CD4-positive, CD25-positive, alpha-beta regulatory T cell (primary cell): Measurements from ENCODE around the gene ALX1. TPM values are rescaled to one million over a fixed set of nuclear protein-coding genes. Genes with fewer than 3 reads are reported as not detected.

Source experiments
- ATAC-seq, 2 donors: fragments of 150-1000 bp; cut with Tn5 transposase; one replicate each; pipeline ENCODE4 v1.10.0; 2021; ENCODE audit warnings: low read depth in 2 of 2, moderate number of reproducible peaks in 2 of 2, moderate library complexity in 1 of 2
- DNase-seq, 3 donors: peaks; one replicate each; pipeline versions ENCODE4 v3.0.0 to v3.0.0-alpha.2; 2012 to 2022; ENCODE audit warnings: mixed read lengths in 1 of 3
- H3K27ac ChIP-seq: one replicate; pipeline ENCODE4 v1.7.0; 2013; ENCODE audit warnings: mild to moderate bottlenecking, low read length; ENCODE audit not compliant: insufficient read depth, poor library complexity, severe bottlenecking
- H3K27me3 ChIP-seq: one replicate; pipeline ENCODE4 v1.7.0; 2013; ENCODE audit warnings: low read length; ENCODE audit not compliant: control insufficient read depth, insufficient read depth
- H3K36me3 ChIP-seq: one replicate; pipeline ENCODE4 v1.7.0; 2013; ENCODE audit warnings: mild to moderate bottlenecking, low read length, moderate library complexity; ENCODE audit not compliant: control insufficient read depth, insufficient read depth
- H3K4me1 ChIP-seq: 2 replicates; pipeline ENCODE4 v1.7.0; 2013; ENCODE audit warnings: mild to moderate bottlenecking, low read length; ENCODE audit not compliant: insufficient read depth, control insufficient read depth, poor library complexity, severe bottlenecking
- H3K4me3 ChIP-seq: one replicate; pipeline ENCODE4 v1.7.0; 2013; ENCODE audit warnings: low read depth, mild to moderate bottlenecking, low read length, moderate library complexity
- H3K9me3 ChIP-seq, 2 experiments: 1 replicate in 1 of 2; 2 replicates in 1 of 2; pipeline ENCODE4 v1.7.0; 2013; ENCODE audit warnings: low read length in 2 of 2, mild to moderate bottlenecking in 1 of 2, moderate library complexity in 1 of 2; ENCODE audit not compliant: control insufficient read depth in 2 of 2
- H3K27ac Mint-ChIP-seq, 3 donors: one replicate each; pipeline ENCODE4 v1.8.0; 2020 to 2022; ENCODE audit warnings: mild to moderate bottlenecking in 3 of 3, mixed read lengths in 3 of 3, moderate library complexity in 2 of 3
- H3K27me3 Mint-ChIP-seq: one replicate; pipeline ENCODE4 v1.8.0; 2022; ENCODE audit warnings: mild to moderate bottlenecking, mixed read lengths
- H3K36me3 Mint-ChIP-seq: one replicate; pipeline ENCODE4 v1.8.0; 2020; ENCODE audit warnings: mixed read lengths
- H3K4me1 Mint-ChIP-seq, 4 donors: one replicate each; pipeline ENCODE4 v1.8.0; 2020 to 2022; ENCODE audit warnings: mixed read lengths in 4 of 4, mild to moderate bottlenecking in 1 of 4
- H3K4me3 Mint-ChIP-seq, 4 donors: one replicate each; pipeline ENCODE4 v1.8.0; 2020 to 2022; ENCODE audit warnings: mild to moderate bottlenecking in 4 of 4, mixed read lengths in 4 of 4, moderate library complexity in 3 of 4
- H3K9me3 Mint-ChIP-seq, 7 donors: one replicate each; pipeline ENCODE4 v1.8.0; 2020 to 2022; ENCODE audit warnings: mixed read lengths in 7 of 7, mild to moderate bottlenecking in 3 of 7, moderate library complexity in 2 of 7
- polyA plus RNA-seq, 4 donors: library from polyadenylated mRNA; unstranded; fragments of 300-500 nt; fragmentation: Illumina TruSeq; gene quantifications; one replicate each; pipeline ENCODE4 v1.2.3, GENCODE V29; 2021
- total RNA-seq: library from RNA; stranded (reverse); gene quantifications from one replicate; pipeline ENCODE4 v1.2.3, GENCODE V29; 2022

The ALX1 gene
- total and polyA plus RNA-seq, 5 donors from 2014 or later, result not detected

DNA sequence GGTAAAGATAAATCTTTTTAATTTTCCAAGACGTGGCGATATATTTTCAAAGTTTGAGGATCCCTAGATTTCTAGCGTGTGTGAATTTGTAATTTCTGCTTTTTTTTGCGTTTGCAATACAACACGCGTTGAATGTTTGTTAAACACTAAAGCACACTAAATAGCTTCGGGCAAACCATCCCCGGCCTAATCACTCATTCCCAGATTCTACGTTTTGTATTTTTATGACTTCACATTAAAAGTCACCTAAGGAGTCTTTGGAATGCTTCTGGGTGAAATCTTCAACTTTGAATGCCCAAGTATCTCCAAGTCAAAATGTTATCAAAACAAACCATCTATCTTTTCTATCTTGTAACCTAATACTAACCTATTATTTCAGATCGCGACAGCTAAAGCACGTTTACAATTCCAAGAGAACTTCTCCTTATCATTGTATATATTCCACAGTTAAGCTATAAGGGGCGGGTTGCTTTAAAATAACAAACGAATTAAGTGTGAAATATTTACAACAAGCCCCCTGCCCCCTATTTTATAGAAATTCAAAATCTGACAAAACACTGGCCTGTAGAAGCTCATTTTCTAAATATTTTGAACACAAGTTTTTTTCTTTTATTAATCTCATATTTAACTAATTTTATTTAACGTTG lies 1.1 kb downstream of the ALX1 start:
- Histone ChIP-seq H3K9me3 (peaks cover 0 to 7% of the 10 kb centered on the region in 2 experiments), H3K4me1 (no peaks in the 10 kb centered on the region), H3K27ac (no peak overlapping the region), H3K36me3 (no peaks in the 10 kb centered on the region), H3K27me3 (peaks cover 4% of the 10 kb centered on the region), H3K4me3 (no peak overlapping the region)
- ATAC-seq (no peak), DNase-seq (no peak)
- peak overlapping the region in 1 of 4 donors; percentile 73 for H3K4me3 Mint-ChIP-seq
- peaks cover 29% of the 10 kb centered on the region for H3K27me3 Mint-ChIP-seq
- peaks cover 0 to 4% (median 0%) of the 10 kb centered on the region in 4 donors for H3K4me1 Mint-ChIP-seq
- no peaks in the 10 kb centered on the region for H3K36me3 Mint-ChIP-seq
- no peak overlapping the region for H3K27ac Mint-ChIP-seq
- peaks cover 0 to 13% (median 0%) of the 10 kb centered on the region in 7 donors for H3K9me3 Mint-ChIP-seq

DNA sequence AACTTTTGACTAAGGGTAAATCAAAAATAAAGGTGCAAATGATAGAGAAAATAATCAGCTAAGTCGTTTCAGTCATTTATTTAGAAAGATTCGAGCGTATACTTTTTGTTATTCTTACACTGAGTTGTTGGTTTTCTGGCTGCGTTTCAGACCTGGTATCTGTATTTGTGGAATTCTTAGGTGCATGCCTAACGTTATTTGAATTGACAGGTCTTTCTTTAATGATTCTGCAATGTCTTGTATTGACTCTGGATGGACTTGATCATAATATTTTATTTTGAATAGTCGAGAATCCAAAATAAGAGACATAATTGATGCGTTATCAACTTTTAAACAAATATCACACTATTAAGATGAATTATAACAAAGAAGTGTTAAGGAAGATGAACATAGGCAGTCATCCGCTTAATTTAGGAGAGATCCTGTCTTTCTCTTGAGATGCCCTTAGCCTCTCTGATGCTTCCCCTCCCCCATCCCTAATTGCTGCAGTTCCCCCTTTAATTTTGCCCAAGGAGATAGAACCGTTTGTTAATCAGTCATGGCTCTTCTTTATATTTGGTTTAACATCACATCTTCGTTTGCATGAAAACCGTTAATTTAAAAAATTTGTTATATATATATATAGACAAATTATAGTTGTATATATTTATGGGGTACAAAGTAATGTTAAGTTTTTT lies 1.8 kb downstream of the ALX1 start:
- Mint-ChIP-seq H3K9me3 (peaks cover 0 to 11% (median 0%) of the 10 kb centered on the region in 7 donors), H3K27ac (no peak overlapping the region), H3K27me3 (peaks cover 29% of the 10 kb centered on the region), H3K4me1 (peaks cover 0 to 4% (median 0%) of the 10 kb centered on the region in 4 donors), H3K4me3 (no peak overlapping the region), H3K36me3 (no peaks in the 10 kb centered on the region)
- Histone ChIP-seq H3K27ac (no peak overlapping the region), H3K4me3 (no peak overlapping the region), H3K9me3 (peaks cover 0 to 7% of the 10 kb centered on the region in 2 experiments), H3K27me3 (peaks cover 4% of the 10 kb centered on the region), H3K36me3 (no peaks in the 10 kb centered on the region), H3K4me1 (no peaks in the 10 kb centered on the region)
- DNase-seq (no peak), ATAC-seq (no peak)

DNA sequence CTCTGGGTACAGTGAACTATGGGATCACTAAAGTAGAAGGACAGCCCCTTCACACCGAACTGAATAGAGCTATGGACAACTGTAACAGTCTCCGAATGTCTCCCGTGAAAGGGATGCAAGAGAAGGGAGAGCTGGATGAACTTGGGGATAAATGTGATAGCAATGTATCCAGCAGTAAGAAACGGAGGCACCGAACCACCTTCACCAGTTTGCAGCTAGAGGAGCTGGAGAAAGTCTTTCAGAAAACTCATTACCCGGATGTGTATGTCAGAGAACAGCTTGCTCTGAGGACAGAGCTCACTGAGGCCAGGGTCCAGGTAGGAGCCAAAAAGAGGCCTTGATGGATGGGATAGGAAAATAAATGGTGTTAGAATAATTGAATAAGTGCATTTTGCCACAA lies 3.5 kb downstream of the ALX1 start:
- H3K27ac Mint-ChIP-seq, result no peak overlapping the region
- no peak overlapping the region for H3K4me3 ChIP-seq
- no peak for ATAC-seq
- H3K9me3 ChIP-seq, result peaks cover 0 to 7% of the 10 kb centered on the region in 2 experiments
- no peaks in the 10 kb centered on the region for H3K36me3 ChIP-seq
- no peaks in the 10 kb centered on the region for H3K36me3 Mint-ChIP-seq
- no peak for DNase-seq
- H3K4me3 Mint-ChIP-seq, result no peak overlapping the region
- H3K4me1 Mint-ChIP-seq, result peaks cover 0 to 4% (median 0%) of the 10 kb centered on the region in 4 donors
- H3K27ac ChIP-seq, result no peak overlapping the region
- H3K9me3 Mint-ChIP-seq, result peaks cover 0 to 11% (median 3%) of the 10 kb centered on the region in 7 donors
- peaks cover 3% of the 10 kb centered on the region for H3K27me3 ChIP-seq
- no peaks in the 10 kb centered on the region for H3K4me1 ChIP-seq
- peaks cover 18% of the 10 kb centered on the region for H3K27me3 Mint-ChIP-seq

DNA sequence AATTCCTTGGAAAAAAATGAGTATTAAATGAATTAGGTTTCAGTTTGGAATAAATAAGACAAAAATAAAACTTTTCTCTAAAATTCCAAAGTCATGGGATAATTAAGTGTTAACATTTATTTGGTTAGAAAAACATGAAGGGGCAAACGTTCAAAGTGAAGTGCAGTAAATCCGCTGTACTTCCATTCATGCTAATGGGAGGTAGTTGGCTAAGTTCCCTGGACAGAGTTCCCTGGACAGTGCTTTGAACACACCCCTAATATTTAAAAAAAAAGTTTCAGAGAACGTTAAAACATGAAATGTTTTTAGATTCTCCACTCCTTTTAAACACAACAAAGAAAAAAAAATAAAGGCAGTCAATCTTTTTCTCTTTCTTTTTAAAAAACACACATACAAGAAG lies 16.3 kb downstream of the ALX1 start:
- Histone ChIP-seq H3K27ac (no peak overlapping the region), H3K4me3 (no peak overlapping the region), H3K27me3 (no peaks in the 10 kb centered on the region), H3K4me1 (no peaks in the 10 kb centered on the region), H3K36me3 (no peaks in the 10 kb centered on the region), H3K9me3 (no peaks in the 10 kb centered on the region)
- no peaks in the 10 kb centered on the region for H3K4me1 Mint-ChIP-seq
- H3K27me3 Mint-ChIP-seq, result no peaks in the 10 kb centered on the region
- ATAC-seq, result no peak
- H3K36me3 Mint-ChIP-seq, result no peaks in the 10 kb centered on the region
- DNase-seq, result no peak
- H3K27ac Mint-ChIP-seq, result no peak overlapping the region
- peaks cover 0 to 5% (median 2%) of the 10 kb centered on the region in 7 donors for H3K9me3 Mint-ChIP-seq
- no peak overlapping the region for H3K4me3 Mint-ChIP-seq

DNA sequence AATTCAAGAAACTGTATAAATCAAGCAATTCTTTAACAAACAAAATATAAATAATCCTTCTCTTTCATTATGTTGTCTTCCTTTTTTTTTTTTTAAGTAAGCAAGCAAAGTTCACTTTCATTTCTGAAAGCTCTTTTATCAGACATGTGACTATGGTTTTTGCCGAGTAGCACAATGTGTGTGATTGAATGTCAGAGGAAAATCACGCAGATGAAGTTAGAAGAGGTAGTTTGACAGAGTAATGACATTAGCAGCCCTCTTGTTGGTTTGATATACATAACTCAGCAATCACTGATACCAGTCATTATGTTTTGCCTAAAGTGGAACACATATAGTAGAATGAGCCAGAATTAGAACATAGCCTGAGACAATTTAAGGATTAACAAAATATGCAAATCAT lies 19.0 kb downstream of the ALX1 start:
- H3K9me3 ChIP-seq, result no peaks in the 10 kb centered on the region
- no peak overlapping the region for H3K27ac Mint-ChIP-seq

DNA sequence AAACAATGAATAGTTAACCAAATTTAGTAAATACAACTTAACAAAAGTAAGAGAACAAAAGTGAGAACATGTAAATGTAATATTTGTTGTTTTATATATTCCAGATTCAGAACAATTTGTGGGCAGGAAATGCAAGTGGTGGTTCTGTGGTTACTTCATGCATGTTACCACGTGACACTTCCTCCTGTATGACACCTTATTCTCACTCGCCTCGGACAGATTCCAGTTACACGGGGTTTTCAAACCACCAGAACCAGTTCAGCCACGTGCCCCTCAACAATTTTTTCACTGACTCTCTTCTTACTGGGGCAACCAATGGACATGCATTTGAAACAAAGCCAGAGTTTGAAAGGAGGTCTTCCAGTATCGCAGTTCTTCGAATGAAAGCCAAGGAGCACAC lies 21.0 kb downstream of the ALX1 start:
- no peak overlapping the region for H3K4me3 Mint-ChIP-seq
- no peaks in the 10 kb centered on the region for H3K9me3 ChIP-seq
- no peaks in the 10 kb centered on the region for H3K4me1 ChIP-seq
- no peak overlapping the region for H3K27ac ChIP-seq
- no peaks in the 10 kb centered on the region for H3K27me3 Mint-ChIP-seq
- DNase-seq, result peak in 1 of 3 donors; percentile 1
- no peaks in the 10 kb centered on the region for H3K36me3 Mint-ChIP-seq
- H3K9me3 Mint-ChIP-seq, result peaks cover 0 to 5% (median 0%) of the 10 kb centered on the region in 7 donors
- H3K4me3 ChIP-seq, result no peak overlapping the region
- H3K4me1 Mint-ChIP-seq, result no peaks in the 10 kb centered on the region
- no peaks in the 10 kb centered on the region for H3K27me3 ChIP-seq
- no peak for ATAC-seq
- H3K27ac Mint-ChIP-seq, result no peak overlapping the region
- H3K36me3 ChIP-seq, result no peaks in the 10 kb centered on the region

More for the DNA sequence above, 19.0 kb downstream of the ALX1 start:
- no peak overlapping the region for H3K4me3 ChIP-seq
- Mint-ChIP-seq H3K4me1 (no peaks in the 10 kb centered on the region), H3K36me3 (no peaks in the 10 kb centered on the region), H3K27me3 (no peaks in the 10 kb centered on the region), H3K4me3 (no peak overlapping the region), H3K9me3 (peaks cover 0 to 5% (median 2%) of the 10 kb centered on the region in 7 donors)
- H3K36me3 ChIP-seq, result no peaks in the 10 kb centered on the region
- H3K4me1 ChIP-seq, result no peaks in the 10 kb centered on the region
- DNase-seq (no peak), ATAC-seq (no peak)
- H3K27me3 ChIP-seq, result no peaks in the 10 kb centered on the region
- H3K27ac ChIP-seq, result no peak overlapping the region

DNA sequence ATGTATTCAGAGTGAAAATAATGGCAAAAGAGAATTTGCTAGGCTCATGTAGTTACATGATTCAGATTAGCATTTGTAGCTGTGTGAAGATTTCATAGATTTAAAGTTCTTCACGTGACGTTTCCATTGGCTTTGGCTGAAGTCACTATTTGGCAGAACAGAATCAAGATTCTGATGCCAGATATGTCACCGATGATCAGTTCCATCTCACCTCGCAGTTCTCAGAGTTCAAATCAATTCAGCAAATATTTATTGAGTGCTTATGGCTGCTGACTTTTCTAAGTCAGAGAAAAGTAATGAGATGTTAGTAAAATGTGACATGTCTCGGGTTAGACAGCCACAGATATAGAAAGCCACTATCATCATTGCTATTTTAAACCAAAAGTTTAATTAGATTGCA lies 28.4 kb downstream of the ALX1 start:
- Mint-ChIP-seq H3K9me3 (peaks cover 0 to 5% (median 3%) of the 10 kb centered on the region in 7 donors), H3K27ac (no peak overlapping the region), H3K4me1 (no peaks in the 10 kb centered on the region), H3K4me3 (no peak overlapping the region), H3K27me3 (no peaks in the 10 kb centered on the region), H3K36me3 (no peaks in the 10 kb centered on the region)
- Histone ChIP-seq H3K9me3 (no peaks in the 10 kb centered on the region), H3K4me1 (no peaks in the 10 kb centered on the region), H3K36me3 (no peaks in the 10 kb centered on the region), H3K4me3 (no peak overlapping the region), H3K27me3 (no peaks in the 10 kb centered on the region), H3K27ac (no peak overlapping the region)
- DNase-seq (no peak), ATAC-seq (no peak)
